ENCODE data around the gene SCRN2.

The SCRN2 gene

GRCh38 chr17:47813512-47814031, 27.5 kb downstream of the SCRN2 start:
- H3K4me3 ChIP-seq (ENCODE audit: low read length) = no peak overlapping the region
- TF ChIP-seq ZNF274 (IDR thresholded peaks at IDR 0.05; ENCODE audit: low read depth, low read length) = no peak

- no peak for TF ChIP-seq ZNF274 (IDR thresholded peaks at IDR 0.05; ENCODE audit: low read depth, low read length)
These were observed 28.0 kb downstream of the SCRN2 start for GRCh38 chr17:47813077-47813476.

GRCh38 chr17:47812146-47812920, 28.7 kb downstream of the SCRN2 start:
- no peak for TF ChIP-seq ZNF274 (IDR thresholded peaks at IDR 0.05; ENCODE audit: low read depth, low read length)
- H3K4me3 ChIP-seq (ENCODE audit: low read length) = no peak overlapping the region

More at GRCh38 chr17:47813077-47813476, 28.0 kb downstream of the SCRN2 start:
- H3K4me3 ChIP-seq (ENCODE audit: low read length) = no peak overlapping the region

- no peak overlapping the region for H3K4me3 ChIP-seq (ENCODE audit: low read length)
- no peak for TF ChIP-seq ZNF274 (IDR thresholded peaks at IDR 0.05; ENCODE audit: low read depth, low read length)
These were observed 29.4 kb downstream of the SCRN2 start for GRCh38 chr17:47811709-47812108.

GRCh38 chr17:47810901-47811635, 30.0 kb downstream of the SCRN2 start:
- no peak overlapping the region for H3K4me3 ChIP-seq (ENCODE audit: low read length)
- no peak for TF ChIP-seq ZNF274 (IDR thresholded peaks at IDR 0.05; ENCODE audit: low read depth, low read length)

GRCh38 chr17:47810200-47810821, 30.8 kb downstream of the SCRN2 start:
- no peak overlapping the region for H3K4me3 ChIP-seq (ENCODE audit: low read length)
- no peak for TF ChIP-seq ZNF274 (IDR thresholded peaks at IDR 0.05; ENCODE audit: low read depth, low read length)

GRCh38 chr17:47808830-47809480, 32.1 kb downstream of the SCRN2 start:
- no peak for TF ChIP-seq ZNF274 (IDR thresholded peaks at IDR 0.05; ENCODE audit: low read depth, low read length)
- H3K4me3 ChIP-seq (ENCODE audit: low read length) = no peak overlapping the region

GRCh38 chr17:47808036-47808829, 32.8 kb downstream of the SCRN2 start:
- no peak overlapping the region for H3K4me3 ChIP-seq (ENCODE audit: low read length)
- TF ChIP-seq ZNF274 (IDR thresholded peaks at IDR 0.05; ENCODE audit: low read depth, low read length) = no peak

GRCh38 chr17:47807421-47807820, 33.7 kb downstream of the SCRN2 start:
- no peak overlapping the region for H3K4me3 ChIP-seq (ENCODE audit: low read length)
- no peak for TF ChIP-seq ZNF274 (IDR thresholded peaks at IDR 0.05; ENCODE audit: low read depth, low read length)

GRCh38 chr17:47806913-47807255, 34.2 kb downstream of the SCRN2 start:
- no peak for TF ChIP-seq ZNF274 (IDR thresholded peaks at IDR 0.05; ENCODE audit: low read depth, low read length)
- H3K4me3 ChIP-seq (ENCODE audit: low read length) = no peak overlapping the region

- no peak for TF ChIP-seq ZNF274 (IDR thresholded peaks at IDR 0.05; ENCODE audit: low read depth, low read length)
- no peak overlapping the region for H3K4me3 ChIP-seq (ENCODE audit: low read length)
These were observed 34.8 kb downstream of the SCRN2 start for GRCh38 chr17:47806026-47806912.

- H3K4me3 ChIP-seq (ENCODE audit: low read length) = no peak overlapping the region
- TF ChIP-seq ZNF274 (IDR thresholded peaks at IDR 0.05; ENCODE audit: low read depth, low read length) = no peak
These were observed 36.6 kb downstream of the SCRN2 start for GRCh38 chr17:47804461-47804860.
